ENCODE results near the gene TGOLN2. TPM values are rescaled to one million over a fixed set of nuclear protein-coding genes. Genes with fewer than 3 reads are reported as not detected.

The TGOLN2 gene
- total RNA-seq, 1 experiment from 2014 or later, result 55.3 TPM

- peak; percentile 62 for DNase-seq (ENCODE audit: low read depth)
Observed at GRCh38 chr2:85308896-85309555, 18.8 kb downstream of the TGOLN2 start.

GRCh38 chr2:85308201-85308600, 19.6 kb downstream of the TGOLN2 start:
- DNase-seq (ENCODE audit: low read depth), result no peak

- no peak for DNase-seq (ENCODE audit: low read depth)
Observed at GRCh38 chr2:85307527-85307897, 20.3 kb downstream of the TGOLN2 start.

GRCh38 chr2:85303780-85304531, 23.8 kb downstream of the TGOLN2 start:
- DNase-seq (ENCODE audit: low read depth), result no peak

GRCh38 chr2:85302121-85302520, 25.7 kb downstream of the TGOLN2 start:
- no peak for DNase-seq (ENCODE audit: low read depth)

GRCh38 chr2:85291425-85292023, 36.3 kb downstream of the TGOLN2 start:
- no peak for DNase-seq (ENCODE audit: low read depth)

- DNase-seq (ENCODE audit: low read depth), result peak; percentile 23
Observed at GRCh38 chr2:85288244-85288725, 39.5 kb downstream of the TGOLN2 start.

GRCh38 chr2:85287721-85288120, 40.1 kb downstream of the TGOLN2 start:
- no peak for DNase-seq (ENCODE audit: low read depth)

GRCh38 chr2:85286918-85287317, 40.9 kb downstream of the TGOLN2 start:
- no peak for DNase-seq (ENCODE audit: low read depth)

GRCh38 chr2:85283641-85284040, 44.1 kb downstream of the TGOLN2 start:
- no peak for DNase-seq (ENCODE audit: low read depth)

- DNase-seq (ENCODE audit: low read depth), result no peak
Observed at GRCh38 chr2:85282914-85283313, 44.9 kb downstream of the TGOLN2 start.

GRCh38 chr2:85281553-85281952, 46.2 kb downstream of the TGOLN2 start:
- DNase-seq (ENCODE audit: low read depth), result no peak

- DNase-seq (ENCODE audit: low read depth), result no peak
Observed at GRCh38 chr2:85278361-85278760, 49.4 kb downstream of the TGOLN2 start.

GRCh38 chr2:85277416-85278158, 50.2 kb downstream of the TGOLN2 start:
- peak; percentile 58 for DNase-seq (ENCODE audit: low read depth)

- no peak for DNase-seq (ENCODE audit: low read depth)
Observed at GRCh38 chr2:85276571-85277118, 51.1 kb downstream of the TGOLN2 start.

GRCh38 chr2:85275984-85276540, 51.7 kb downstream of the TGOLN2 start:
- DNase-seq (ENCODE audit: low read depth), result no peak

- DNase-seq (ENCODE audit: low read depth), result peak; percentile 74
Observed at GRCh38 chr2:85273738-85274731, 53.8 kb downstream of the TGOLN2 start.

- no peak for DNase-seq (ENCODE audit: low read depth)
Observed at GRCh38 chr2:85272357-85272756, 55.4 kb downstream of the TGOLN2 start.

GRCh38 chr2:85269959-85270358, 57.8 kb downstream of the TGOLN2 start:
- no peak for DNase-seq (ENCODE audit: low read depth)

Measured in Daoy (cell line).